ENCODE results near the gene THADA. TPM values are rescaled to one million over a fixed set of nuclear protein-coding genes. Genes with fewer than 3 reads are reported as not detected.

Gene THADA
- total and polyA plus RNA-seq, 2 donors (not counting 1 experiment from before 2014, with no cell fraction given), result 9.2 to 36.2 TPM

- no peak for DNase-seq (ENCODE audit: low read depth in 2 of 2)
- H2AFZ ChIP-seq (ENCODE audit: low read length), result no peak overlapping the region
- H3K36me3 ChIP-seq (ENCODE audit: control insufficient read depth, insufficient read depth, low read length), result no peaks in the 10 kb centered on the region
- no peaks in the 10 kb centered on the region for H4K20me1 ChIP-seq (ENCODE audit: control insufficient read depth, extremely low read depth, insufficient read depth, low read length)
- H3K4me3 ChIP-seq (replicated peaks in 1 of 4; ENCODE audit: control extremely low read depth in 1 of 4, insufficient read depth in 1 of 4, low read depth in 3 of 4, low read length in 4 of 4), result no peak overlapping the region
- no peak overlapping the region for H3K4me2 ChIP-seq (ENCODE audit: extremely low read depth, insufficient read depth, low read length)
- no peak overlapping the region for H3K9ac ChIP-seq (ENCODE audit: insufficient read depth, low read length)
- H3K9me3 ChIP-seq (ENCODE audit: control insufficient read depth, insufficient read depth, low read depth, low read length), result no peaks in the 10 kb centered on the region
- no peak for TF ChIP-seq EZH2 (IDR thresholded peaks at IDR 0.05; ENCODE audit: low read length, missing control alignments)
- TF ChIP-seq, protein P1, sequence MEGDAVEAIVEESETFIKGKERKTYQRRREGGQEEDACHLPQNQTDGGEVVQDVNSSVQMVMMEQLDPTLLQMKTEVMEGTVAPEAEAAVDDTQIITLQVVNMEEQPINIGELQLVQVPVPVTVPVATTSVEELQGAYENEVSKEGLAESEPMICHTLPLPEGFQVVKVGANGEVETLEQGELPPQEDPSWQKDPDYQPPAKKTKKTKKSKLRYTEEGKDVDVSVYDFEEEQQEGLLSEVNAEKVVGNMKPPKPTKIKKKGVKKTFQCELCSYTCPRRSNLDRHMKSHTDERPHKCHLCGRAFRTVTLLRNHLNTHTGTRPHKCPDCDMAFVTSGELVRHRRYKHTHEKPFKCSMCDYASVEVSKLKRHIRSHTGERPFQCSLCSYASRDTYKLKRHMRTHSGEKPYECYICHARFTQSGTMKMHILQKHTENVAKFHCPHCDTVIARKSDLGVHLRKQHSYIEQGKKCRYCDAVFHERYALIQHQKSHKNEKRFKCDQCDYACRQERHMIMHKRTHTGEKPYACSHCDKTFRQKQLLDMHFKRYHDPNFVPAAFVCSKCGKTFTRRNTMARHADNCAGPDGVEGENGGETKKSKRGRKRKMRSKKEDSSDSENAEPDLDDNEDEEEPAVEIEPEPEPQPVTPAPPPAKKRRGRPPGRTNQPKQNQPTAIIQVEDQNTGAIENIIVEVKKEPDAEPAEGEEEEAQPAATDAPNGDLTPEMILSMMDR (conservative IDR thresholded peaks at IDR 0.05 in 1 of 2, IDR thresholded peaks at IDR 0.05 in 1 of 2; ENCODE audit: low read depth in 1 of 2, low read length in 2 of 2), result no peak
- no peak overlapping the region for H3K27ac ChIP-seq (ENCODE audit: insufficient read depth, low read length)
- peaks cover 15% of the 10 kb centered on the region for H3K4me1 ChIP-seq (ENCODE audit: control insufficient read depth, extremely low read depth, insufficient read depth, low read length)
- no peaks in the 10 kb centered on the region for H3K27me3 ChIP-seq (ENCODE audit: control insufficient read depth, insufficient read depth, low read length)
- H3K79me2 ChIP-seq (ENCODE audit: control insufficient read depth, insufficient read depth, low read length), result peaks cover under 1% of the 10 kb centered on the region
Observed at GRCh38 chr2:43230951-43231827, 364.6 kb downstream of the THADA start.

DNA sequence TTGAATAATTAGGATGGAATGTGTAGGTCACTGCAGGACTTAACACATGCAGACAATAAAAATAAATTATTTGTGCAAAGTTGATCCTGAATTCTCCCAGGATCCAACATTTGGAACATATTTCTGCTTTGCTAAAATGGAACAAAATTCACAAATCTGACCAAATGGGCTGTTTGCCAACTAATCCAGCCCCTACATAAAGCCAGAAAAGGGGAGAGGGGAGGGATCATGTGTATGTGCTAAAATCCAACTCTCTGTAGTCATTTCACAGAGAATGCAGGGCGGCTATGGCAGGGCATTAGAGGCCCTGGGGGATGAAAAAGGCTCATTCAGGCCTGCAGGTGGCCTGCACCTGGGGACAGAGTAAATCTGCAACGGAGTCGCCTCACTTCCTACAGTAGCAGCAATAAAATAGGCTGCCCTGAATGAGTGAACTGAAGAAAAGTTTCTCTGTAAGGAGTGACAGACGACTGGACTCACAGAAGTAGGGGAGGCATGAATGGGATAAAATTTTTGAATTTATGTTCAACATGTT is 365.4 kb downstream of the THADA start:
- peaks cover 2% of the 10 kb centered on the region for H4K20me1 ChIP-seq (ENCODE audit: control insufficient read depth, extremely low read depth, insufficient read depth, low read length)
- no peak for TF ChIP-seq EZH2 (IDR thresholded peaks at IDR 0.05; ENCODE audit: low read length, missing control alignments)
- TF ChIP-seq, protein P1 (conservative IDR thresholded peaks at IDR 0.05 in 1 of 2, IDR thresholded peaks at IDR 0.05 in 1 of 2; ENCODE audit: low read depth in 1 of 2, low read length in 2 of 2), result no peak
- peaks cover 15% of the 10 kb centered on the region for H3K4me1 ChIP-seq (ENCODE audit: control insufficient read depth, extremely low read depth, insufficient read depth, low read length)
- no peaks in the 10 kb centered on the region for H3K36me3 ChIP-seq (ENCODE audit: control insufficient read depth, insufficient read depth, low read length)
- peaks cover 8% of the 10 kb centered on the region for H3K79me2 ChIP-seq (ENCODE audit: control insufficient read depth, insufficient read depth, low read length)
- H2AFZ ChIP-seq (ENCODE audit: low read length), result no peak overlapping the region
- no peak overlapping the region for H3K4me3 ChIP-seq (replicated peaks in 1 of 4; ENCODE audit: control extremely low read depth in 1 of 4, insufficient read depth in 1 of 4, low read depth in 3 of 4, low read length in 4 of 4)
- no peak overlapping the region for H3K4me2 ChIP-seq (ENCODE audit: extremely low read depth, insufficient read depth, low read length)
- no peaks in the 10 kb centered on the region for H3K27me3 ChIP-seq (ENCODE audit: control insufficient read depth, insufficient read depth, low read length)
- no peak overlapping the region for H3K27ac ChIP-seq (ENCODE audit: insufficient read depth, low read length)
- no peak for DNase-seq (ENCODE audit: low read depth in 2 of 2)
- H3K9me3 ChIP-seq (ENCODE audit: control insufficient read depth, insufficient read depth, low read depth, low read length), result no peaks in the 10 kb centered on the region
- no peak overlapping the region for H3K9ac ChIP-seq (ENCODE audit: insufficient read depth, low read length)

DNA sequence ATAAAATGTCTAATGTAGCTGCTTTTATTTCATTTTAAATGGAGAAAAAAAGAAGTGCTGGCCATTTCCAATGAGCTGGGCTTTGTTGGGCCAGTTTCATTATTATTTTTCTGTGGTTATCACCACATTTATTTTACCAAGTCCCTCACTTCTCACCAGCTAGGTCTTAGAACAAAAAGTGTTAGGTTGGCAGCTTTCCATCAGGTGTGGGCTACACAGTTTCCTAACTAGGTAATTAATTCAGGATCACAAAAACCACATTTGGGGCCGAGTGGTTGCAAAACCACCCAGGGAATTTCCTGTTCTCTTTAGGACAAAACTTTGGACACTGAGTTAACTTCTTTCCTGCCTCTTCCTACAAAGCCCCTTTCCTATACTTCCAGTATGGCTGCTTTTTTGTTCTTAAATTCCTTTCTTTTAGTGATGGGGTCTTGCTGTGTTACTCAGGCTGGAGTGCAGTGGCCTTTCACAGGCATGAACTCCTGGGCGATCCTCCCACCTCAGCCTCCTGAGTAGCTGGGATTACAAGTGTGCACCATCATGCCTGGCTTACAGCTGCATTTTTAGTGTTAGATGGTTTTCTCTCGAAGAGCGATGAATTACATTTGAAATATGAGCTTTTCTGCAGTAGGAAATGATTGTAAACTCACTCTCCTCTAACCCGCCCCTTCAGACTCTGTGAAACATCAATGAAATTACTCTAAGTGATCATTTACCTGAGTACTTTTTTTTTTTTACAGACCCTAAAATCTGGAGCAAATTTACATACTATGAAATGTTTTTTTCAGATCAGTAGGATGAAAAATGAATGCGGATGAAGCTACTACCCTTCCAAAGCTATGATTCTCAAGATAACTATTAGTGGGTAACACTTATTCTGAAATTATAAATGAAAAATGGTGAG is 366.8 kb downstream of the THADA start:
- DNase-seq (ENCODE audit: low read depth in 2 of 2), result peak in 1 of 2 donors; percentile 53
- no peaks in the 10 kb centered on the region for H3K27me3 ChIP-seq (ENCODE audit: control insufficient read depth, insufficient read depth, low read length)
- peaks cover 6% of the 10 kb centered on the region for H3K36me3 ChIP-seq (ENCODE audit: control insufficient read depth, insufficient read depth, low read length)
- H4K20me1 ChIP-seq (ENCODE audit: control insufficient read depth, extremely low read depth, insufficient read depth, low read length), result peaks cover 2% of the 10 kb centered on the region
- no peaks in the 10 kb centered on the region for H3K9me3 ChIP-seq (ENCODE audit: control insufficient read depth, insufficient read depth, low read depth, low read length)
- no peak overlapping the region for H3K9ac ChIP-seq (ENCODE audit: insufficient read depth, low read length)
- H3K4me3 ChIP-seq (replicated peaks in 1 of 4; ENCODE audit: control extremely low read depth in 1 of 4, insufficient read depth in 1 of 4, low read depth in 3 of 4, low read length in 4 of 4), result no peak overlapping the region
- no peak for TF ChIP-seq EZH2 (IDR thresholded peaks at IDR 0.05; ENCODE audit: low read length, missing control alignments)
- TF ChIP-seq, protein P1 (conservative IDR thresholded peaks at IDR 0.05 in 1 of 2, IDR thresholded peaks at IDR 0.05 in 1 of 2; ENCODE audit: low read depth in 1 of 2, low read length in 2 of 2), result no peak
- H3K4me1 ChIP-seq (ENCODE audit: control insufficient read depth, extremely low read depth, insufficient read depth, low read length), result peaks cover 15% of the 10 kb centered on the region
- no peak overlapping the region for H2AFZ ChIP-seq (ENCODE audit: low read length)
- H3K4me2 ChIP-seq (ENCODE audit: extremely low read depth, insufficient read depth, low read length), result no peak overlapping the region
- peaks cover 22% of the 10 kb centered on the region for H3K79me2 ChIP-seq (ENCODE audit: control insufficient read depth, insufficient read depth, low read length)
- H3K27ac ChIP-seq (ENCODE audit: insufficient read depth, low read length), result peak overlapping the region; percentile 88
